Caco-2 (cell line): ENCODE measurements around the gene FAM118A. TPM values are rescaled to one million over a fixed set of nuclear protein-coding genes. Genes with fewer than 3 reads are reported as not detected.
A peak's percentile ranks its signal among the peaks of the same experiment; 100 is the strongest.

Source experiments
- BruUV-seq: library from RNA; stranded (reverse); fragments of 400-500 nt; replicated peaks from 2 replicates; lab custom pipeline; 2021; lab: Mats Ljungman, UMichigan
- CTCF ChIA-PET: fragments of 300-600 bp; sonication (Branson Sonifier 250); formaldehyde crosslinking; loops from one replicate; lab custom pipeline; 2022; ENCODE audit warnings: antibody characterized with exemption; lab: Charles Lee
- POLR2A ChIA-PET: fragments of 300-600 bp; sonication (Branson Sonifier 250); formaldehyde crosslinking; loops from one replicate; lab custom pipeline; 2022; ENCODE audit warnings: antibody characterized with exemption; lab: Charles Lee
- DNase-seq, 2 experiments: peaks; one replicate each; pipeline versions ENCODE4 v3.0.0 to v3.0.0-alpha.2; 2020 to 2022
- H3K27me3 ChIP-seq: replicated peaks from 2 replicates; pipeline ENCODE4 v1.6.0; 2011; ENCODE audit warnings: low read length; ENCODE audit not compliant: control insufficient read depth, insufficient read depth
- H3K36me3 ChIP-seq: 2 replicates; pipeline ENCODE4 v1.5.1; 2011; ENCODE audit warnings: low read length; ENCODE audit not compliant: control insufficient read depth, insufficient read depth
- H3K4me1 ChIP-seq: fragments of 250-450 bp; sonication (Bioruptor Pico); 2 replicates; pipeline ENCODE4 v1.5.1; 2020; ENCODE audit warnings: mild to moderate bottlenecking
- H3K4me3 ChIP-seq: 2 replicates; pipeline ENCODE4 v1.5.1; 2011; ENCODE audit warnings: low read depth, mild to moderate bottlenecking, control low read depth, low read length
- H3K9me3 ChIP-seq: fragments of 250-450 bp; sonication (Bioruptor Pico); 2 replicates; pipeline ENCODE4 v1.5.1; 2020; ENCODE audit warnings: mild to moderate bottlenecking, moderate library complexity
- H3K27ac Mint-ChIP-seq: one replicate; pipeline ENCODE4 v1.8.0; 2022; ENCODE audit warnings: mixed read lengths; ENCODE audit not compliant: unreplicated experiment
- H3K27me3 Mint-ChIP-seq: one replicate; pipeline ENCODE4 v1.8.0; 2022; ENCODE audit warnings: mixed read lengths; ENCODE audit not compliant: insufficient read depth, unreplicated experiment
- H3K36me3 Mint-ChIP-seq: one replicate; pipeline ENCODE4 v1.8.0; 2022; ENCODE audit warnings: mild to moderate bottlenecking, mixed read lengths; ENCODE audit not compliant: insufficient read depth, unreplicated experiment
- H3K4me1 Mint-ChIP-seq: one replicate; pipeline ENCODE4 v1.8.0; 2022; ENCODE audit warnings: low read depth, mixed read lengths; ENCODE audit not compliant: unreplicated experiment
- H3K4me3 Mint-ChIP-seq: one replicate; pipeline ENCODE4 v1.8.0; 2022; ENCODE audit warnings: mild to moderate bottlenecking, moderate library complexity, mixed read lengths; ENCODE audit not compliant: unreplicated experiment
- H3K9me3 Mint-ChIP-seq: one replicate; pipeline ENCODE4 v1.8.0; 2022; ENCODE audit warnings: mixed read lengths; ENCODE audit not compliant: unreplicated experiment
- CTCF ChIP-seq, 2 experiments: fragments of 200-600 bp in 1 of 2; IDR thresholded peaks; 1 replicate in 1 of 2; 2 replicates in 1 of 2; pipeline versions ENCODE4 v1.5.1 to v1.8.0; 2011 to 2022; ENCODE audit warnings: antibody characterized with exemption in 1 of 2, control low read depth in 1 of 2, inconsistent platforms in 1 of 2, low read depth in 1 of 2, low read length in 1 of 2, mild to moderate bottlenecking in 1 of 2, moderate library complexity in 1 of 2; ENCODE audit not compliant: insufficient read depth in 1 of 2, severe bottlenecking in 1 of 2, unreplicated experiment in 1 of 2
- intact Hi-C: fragments of 100-400 bp; cut with micrococcal nuclease; formaldehyde crosslinking; loops from one replicate; pipeline ENCODE4 v1.10.0; 2022; ENCODE audit not compliant: unreplicated experiment
- total RNA-seq: library from RNA; stranded (reverse); gene quantifications from 2 replicates; pipeline ENCODE4 v1.2.3, GENCODE V29; 2022

The FAM118A gene
- total RNA-seq, 1 experiment from 2014 or later: 120 TPM

- H3K27ac Mint-ChIP-seq: no peak overlapping the region
Measured at GRCh38 chr22:45334528-45334927, 24.8 kb downstream of the FAM118A start.

GRCh38 chr22:45335021-45335818 lies 25.5 kb downstream of the FAM118A start:
- intact Hi-C loops: no loop called here
- peak in 1 of 2 experiments; percentile 37 for DNase-seq
- TF ChIP-seq CTCF (IDR thresholded peaks at IDR 0.05; ENCODE audit: insufficient read depth in 1 of 2, low read depth in 1 of 2, low read length in 1 of 2, severe bottlenecking in 1 of 2, unreplicated experiment in 1 of 2): no peak
- H3K9me3 ChIP-seq: no peaks in the 10 kb centered on the region
- H3K4me3 ChIP-seq: no peak overlapping the region
- no peak overlapping the region for H3K27ac Mint-ChIP-seq
- no peaks in the 10 kb centered on the region for H3K27me3 Mint-ChIP-seq
- no peaks in the 10 kb centered on the region for H3K4me1 ChIP-seq
- no peaks in the 10 kb centered on the region for H3K9me3 Mint-ChIP-seq
- peaks cover 79% of the 10 kb centered on the region for H3K36me3 Mint-ChIP-seq
- peaks cover 3% of the 10 kb centered on the region; the same call in 1 of the 2 replicates for H3K36me3 ChIP-seq
- no peaks in the 10 kb centered on the region for H3K4me1 Mint-ChIP-seq
- ChIA-PET CTCF (interaction anchor here (0.6 to 1.2 kb wide), 2 partner anchors 30 to 101 kb away, joined by 4 to 5 read pairs; no protein-coding TSS in a partner anchor), POLR2A (interaction anchor here (0.8 kb wide), 1 partner anchor 79 kb away, joined by 7 read pairs; no protein-coding TSS in a partner anchor)
- H3K27me3 ChIP-seq: no peaks in the 10 kb centered on the region
- H3K4me3 Mint-ChIP-seq: no peak overlapping the region
- BruUV-seq: no TSS peak

More at GRCh38 chr22:45334528-45334927, 24.8 kb downstream of the FAM118A start:
- no peak for TF ChIP-seq CTCF (IDR thresholded peaks at IDR 0.05; ENCODE audit: insufficient read depth in 1 of 2, low read depth in 1 of 2, low read length in 1 of 2, severe bottlenecking in 1 of 2, unreplicated experiment in 1 of 2)
- BruUV-seq: no TSS peak
- H3K4me1 ChIP-seq: no peaks in the 10 kb centered on the region
- no peaks in the 10 kb centered on the region for H3K27me3 Mint-ChIP-seq
- peaks cover 3% of the 10 kb centered on the region; the same call in 1 of the 2 replicates for H3K36me3 ChIP-seq
- no peaks in the 10 kb centered on the region for H3K27me3 ChIP-seq
- peaks cover 75% of the 10 kb centered on the region for H3K36me3 Mint-ChIP-seq
- H3K4me3 Mint-ChIP-seq: no peak overlapping the region
- H3K9me3 ChIP-seq: no peaks in the 10 kb centered on the region
- no peak for DNase-seq
- ChIA-PET POLR2A (no interaction called here), CTCF (interaction anchor here (1.2 kb wide), 1 partner anchor 101 kb away, joined by 5 read pairs; no protein-coding TSS in a partner anchor)
- no peak overlapping the region for H3K4me3 ChIP-seq
- intact Hi-C loops: no loop called here
- no peaks in the 10 kb centered on the region for H3K4me1 Mint-ChIP-seq
- H3K9me3 Mint-ChIP-seq: no peaks in the 10 kb centered on the region

GRCh38 chr22:45335854-45336522 lies 26.3 kb downstream of the FAM118A start:
- Mint-ChIP-seq H3K27me3 (no peaks in the 10 kb centered on the region), H3K36me3 (peaks cover 79% of the 10 kb centered on the region), H3K4me1 (no peaks in the 10 kb centered on the region), H3K4me3 (no peak overlapping the region), H3K27ac (no peak overlapping the region), H3K9me3 (no peaks in the 10 kb centered on the region)
- intact Hi-C loops: no loop called here
- Histone ChIP-seq H3K36me3 (peaks cover 3% of the 10 kb centered on the region; the same call in 1 of the 2 replicates), H3K27me3 (no peaks in the 10 kb centered on the region), H3K4me1 (no peaks in the 10 kb centered on the region), H3K4me3 (no peak overlapping the region), H3K9me3 (no peaks in the 10 kb centered on the region)
- POLR2A ChIA-PET: no interaction called here
- no TSS peak for BruUV-seq
- no peak for TF ChIP-seq CTCF (IDR thresholded peaks at IDR 0.05; ENCODE audit: insufficient read depth in 1 of 2, low read depth in 1 of 2, low read length in 1 of 2, severe bottlenecking in 1 of 2, unreplicated experiment in 1 of 2)
- DNase-seq: no peak
- CTCF ChIA-PET: no interaction called here
